HG03064 (cell line): Measurements from ENCODE around the gene UCMA.

Source experiments
- ATAC-seq: cut with Tn5 transposase; IDR thresholded peaks from one replicate; pipeline ENCODE4 v1.9.1; 2021; ENCODE audit warnings: low read depth; ENCODE audit not compliant: unreplicated experiment

UCMA gene

GRCh38 chr10:13189961-13190360 is 44.2 kb downstream of the UCMA start:
- no peak for ATAC-seq

GRCh38 chr10:13188593-13188992 is 45.6 kb downstream of the UCMA start:
- no peak for ATAC-seq

GRCh38 chr10:13187135-13187534 is 47.0 kb downstream of the UCMA start:
- ATAC-seq, result no peak

GRCh38 chr10:13184730-13185514 is 49.3 kb downstream of the UCMA start:
- no peak for ATAC-seq

DNA sequence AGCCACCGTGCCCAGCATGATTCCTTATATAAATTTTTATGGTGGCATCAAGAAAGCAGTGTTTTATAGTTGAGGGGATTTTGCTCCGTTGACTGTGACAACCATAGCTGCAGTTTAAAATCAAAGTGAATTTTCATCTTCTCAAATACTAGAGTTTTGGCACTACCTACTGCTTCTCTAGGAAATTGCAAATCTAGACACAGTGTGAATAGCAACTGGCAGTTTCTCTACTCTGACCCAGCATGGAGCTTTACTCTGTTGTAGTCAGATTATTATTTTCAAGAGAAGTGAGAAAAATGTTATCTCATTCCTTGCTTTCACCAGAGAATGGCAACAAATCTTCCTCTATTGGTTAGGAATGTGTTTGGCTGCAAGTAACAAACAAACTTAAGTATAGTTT is 49.9 kb downstream of the UCMA start:
- no peak for ATAC-seq

GRCh38 chr10:13183625-13184024 is 50.5 kb downstream of the UCMA start:
- ATAC-seq, result peak; percentile 55

DNA sequence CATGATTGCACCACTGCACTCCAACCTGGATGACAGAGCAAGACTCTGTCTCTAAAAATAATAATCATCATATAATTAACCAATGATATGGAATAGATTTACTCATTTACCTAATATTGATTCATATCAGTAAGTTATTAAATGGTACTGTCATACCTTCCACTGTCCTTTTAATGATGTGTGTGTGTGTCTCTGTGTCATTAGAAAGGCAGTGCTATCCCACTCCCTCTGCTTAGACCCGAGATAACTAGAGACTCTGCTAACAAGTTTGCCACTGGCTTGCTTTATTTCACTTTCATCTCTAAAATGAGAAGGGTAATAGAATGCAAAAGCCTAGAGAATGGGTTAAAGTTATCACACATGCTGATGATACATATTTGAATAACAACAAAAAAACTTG is 51.8 kb downstream of the UCMA start:
- no peak for ATAC-seq

DNA sequence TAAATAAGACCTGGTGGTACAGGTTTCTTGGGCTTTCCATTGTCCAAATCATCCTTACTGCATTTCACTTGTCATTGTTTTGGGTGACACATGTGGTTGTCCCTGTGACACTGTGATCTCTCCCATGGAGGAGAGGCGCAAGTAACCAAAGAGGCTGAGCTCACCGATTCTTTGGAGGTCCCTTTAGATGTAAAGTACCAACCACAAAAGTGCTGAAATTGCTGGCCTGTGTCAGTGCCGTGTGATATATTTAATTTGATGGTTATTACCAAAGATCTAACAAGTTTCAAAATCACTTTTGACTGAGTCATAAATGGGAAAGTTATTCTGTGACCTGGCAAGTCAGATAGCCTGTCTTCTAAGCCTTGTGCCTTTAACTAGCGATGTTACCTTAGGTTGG is 53.4 kb downstream of the UCMA start:
- no peak for ATAC-seq

GRCh38 chr10:13173616-13174015 is 60.6 kb downstream of the UCMA start:
- ATAC-seq, result no peak
